GM21825 (cell line): ENCODE measurements around the gene EIF3L.
"Not testable (repeated sequence)": the region's sequence is repeated elsewhere in the genome, so short reads cannot be mapped to it uniquely, and the experiment has no call there.

ENCODE experiments used
- ATAC-seq: cut with Tn5 transposase; IDR thresholded peaks from one replicate; pipeline ENCODE4 v1.9.1; 2021; ENCODE audit warnings: mild to moderate bottlenecking, moderate library complexity; ENCODE audit not compliant: unreplicated experiment

The EIF3L gene

DNA sequence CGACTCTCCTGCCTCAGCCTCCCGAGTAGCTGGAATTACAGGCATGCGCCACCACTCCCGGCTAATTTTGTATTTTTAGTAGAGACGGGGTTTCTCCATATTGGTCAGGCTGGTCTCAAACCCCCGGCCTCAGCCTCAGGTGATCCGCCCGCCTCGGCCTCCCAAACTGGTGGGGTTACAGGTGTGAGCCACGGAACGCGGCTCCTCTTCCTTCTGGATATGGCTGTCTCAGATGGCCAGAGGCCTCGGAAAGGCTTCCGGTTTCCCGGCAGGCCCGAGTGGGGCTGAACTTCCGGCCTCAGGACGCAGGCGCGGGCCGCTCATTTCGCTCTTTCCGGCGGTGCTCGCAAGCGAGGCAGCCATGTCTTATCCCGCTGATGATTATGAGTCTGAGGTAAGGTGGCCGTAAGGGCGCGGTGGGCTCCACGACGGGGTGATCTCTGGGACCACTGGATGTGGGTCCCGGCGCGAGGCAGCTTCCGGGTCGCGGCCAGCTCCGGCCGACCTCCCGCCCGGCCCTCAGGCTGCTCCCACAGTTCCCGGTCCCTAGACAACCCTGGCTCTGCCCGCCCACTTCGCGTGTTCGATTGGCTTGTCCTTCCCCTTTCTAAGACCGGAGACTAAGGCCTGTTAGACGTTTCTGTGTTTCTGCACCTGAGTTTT lies at the start of gene EIF3L:
Gene EIF3L (plus strand): TSS at position 331 of the 663 bp plus-strand sequence. CDS start 31 bp downstream, at position 362.
- peak; percentile 70 for ATAC-seq

DNA sequence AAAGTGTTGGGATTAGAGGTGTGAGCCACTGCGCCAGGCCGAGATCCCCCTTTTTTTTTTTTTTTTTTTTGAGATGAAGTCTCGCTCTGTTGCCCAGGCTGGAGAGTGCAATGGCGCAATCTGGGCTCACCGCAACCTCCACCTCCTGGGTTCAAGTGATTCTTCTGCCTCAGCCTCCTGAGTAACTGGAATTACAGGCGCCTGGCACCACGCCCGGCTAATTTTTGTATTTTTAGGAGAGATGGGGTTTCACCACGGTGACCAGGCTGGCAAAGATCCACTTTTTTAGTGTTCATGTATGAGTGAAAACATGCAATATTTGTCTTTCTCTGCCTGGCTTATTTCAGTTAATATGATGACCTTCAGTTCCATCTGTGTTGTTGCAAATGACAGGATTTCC lies 49.2 kb upstream of the EIF3L start:
- ATAC-seq, result not testable (repeated sequence)

DNA sequence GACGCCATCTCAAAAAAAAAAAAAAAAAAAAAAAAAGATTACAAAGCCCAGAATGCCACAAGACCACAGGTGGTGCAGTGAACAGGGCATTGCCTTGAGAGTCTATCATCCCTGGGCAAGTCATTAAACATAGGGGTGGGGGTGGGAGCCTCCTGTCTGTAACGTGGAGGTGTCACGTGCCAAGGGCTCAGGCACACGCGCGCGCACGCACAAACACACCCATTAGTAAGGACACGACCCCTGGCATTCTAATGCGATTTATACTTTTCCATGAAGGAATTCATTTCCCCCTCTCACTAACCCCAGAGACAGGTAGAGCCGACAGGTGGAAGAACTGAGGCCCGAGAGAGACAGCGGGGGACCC lies 47.3 kb upstream of the EIF3L start:
- no peak for ATAC-seq

- ATAC-seq, result no peak
Measured at GRCh38 chr22:37802310-37803194, 46.7 kb upstream of the EIF3L start.

DNA sequence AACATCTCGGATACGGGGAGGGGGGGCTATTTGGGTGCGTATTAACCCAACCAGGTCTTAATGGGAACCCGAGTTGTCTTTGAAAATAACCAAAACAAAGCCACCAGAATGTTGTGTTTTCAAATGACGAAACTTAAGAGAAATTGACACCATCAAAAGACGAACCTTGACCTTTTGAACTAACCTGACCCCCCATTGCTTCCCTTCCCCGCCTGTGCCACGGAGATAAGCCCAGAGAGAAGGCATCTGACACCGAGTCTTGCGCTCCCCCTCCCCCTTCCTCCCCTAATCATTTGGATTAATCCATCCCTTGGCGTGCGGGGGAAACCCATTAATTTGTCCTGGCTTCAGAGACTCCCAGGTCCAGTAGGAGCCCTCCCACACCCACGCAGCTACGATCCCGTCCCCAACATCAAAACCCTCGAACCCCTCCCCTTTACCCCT lies 46.0 kb upstream of the EIF3L start:
- ATAC-seq, result no peak

DNA sequence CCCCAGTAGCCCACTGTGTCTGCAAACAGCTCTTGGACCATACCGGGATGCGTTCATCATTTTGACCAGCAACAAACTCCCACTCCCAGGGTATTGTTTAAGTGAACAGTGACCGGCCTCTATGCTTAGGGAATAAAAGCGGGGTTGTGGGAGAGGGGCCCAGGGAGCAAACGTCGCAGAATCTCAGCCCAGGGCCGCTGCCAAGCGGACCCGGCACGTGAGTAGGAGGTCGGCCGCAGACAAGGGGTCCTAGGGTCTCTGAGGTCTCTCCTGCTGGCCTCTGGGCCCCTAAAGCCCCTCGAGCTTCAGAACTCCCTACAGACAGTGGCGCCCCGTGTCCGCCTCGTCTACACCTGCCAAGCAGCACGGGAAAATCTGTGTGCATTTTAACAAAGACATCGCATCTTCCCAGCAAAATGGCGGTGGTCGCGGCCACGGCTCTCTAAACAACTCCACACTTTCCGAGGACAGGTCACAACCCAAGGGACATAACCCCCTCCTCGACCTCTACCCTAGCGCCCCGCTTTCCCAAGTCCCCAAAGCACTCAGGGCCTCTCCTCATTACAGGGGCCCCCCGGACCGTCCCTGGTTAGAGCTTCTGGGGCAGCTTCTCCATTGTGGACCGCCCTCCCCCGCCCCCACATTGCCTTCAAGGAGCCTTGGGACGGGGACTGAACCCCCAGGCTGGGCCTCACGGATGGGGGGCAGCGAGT lies 45.4 kb upstream of the EIF3L start:
- no peak for ATAC-seq

DNA sequence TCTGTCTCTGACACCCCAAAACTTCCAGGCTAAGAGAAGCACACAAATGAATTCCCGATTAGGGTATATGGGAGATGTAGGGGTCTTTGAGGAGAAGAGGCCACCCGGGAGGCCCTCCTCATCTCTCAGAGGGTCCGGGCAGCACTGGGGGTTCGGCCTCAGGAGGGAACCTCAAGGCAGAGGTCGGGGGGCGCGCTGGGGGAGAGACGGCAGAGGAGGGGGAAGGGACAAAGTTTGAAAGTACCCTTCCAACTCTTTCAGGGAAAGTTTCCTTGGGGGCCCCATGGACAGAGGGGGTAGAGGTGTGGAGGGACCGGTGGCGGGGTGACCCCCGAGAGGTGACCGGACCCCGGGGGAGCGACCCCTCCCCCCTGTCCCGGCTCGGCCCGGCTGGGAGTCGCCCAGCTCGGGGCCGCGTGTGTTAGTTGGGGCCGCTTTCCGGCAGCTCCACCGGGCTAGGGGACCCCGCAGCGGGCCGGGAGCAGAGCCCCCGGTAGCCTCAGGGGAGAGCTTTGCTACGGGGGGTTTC lies 44.8 kb upstream of the EIF3L start:
- no peak for ATAC-seq

- ATAC-seq, result no peak
Measured at GRCh38 chr22:37804881-37805809, 44.1 kb upstream of the EIF3L start.

DNA sequence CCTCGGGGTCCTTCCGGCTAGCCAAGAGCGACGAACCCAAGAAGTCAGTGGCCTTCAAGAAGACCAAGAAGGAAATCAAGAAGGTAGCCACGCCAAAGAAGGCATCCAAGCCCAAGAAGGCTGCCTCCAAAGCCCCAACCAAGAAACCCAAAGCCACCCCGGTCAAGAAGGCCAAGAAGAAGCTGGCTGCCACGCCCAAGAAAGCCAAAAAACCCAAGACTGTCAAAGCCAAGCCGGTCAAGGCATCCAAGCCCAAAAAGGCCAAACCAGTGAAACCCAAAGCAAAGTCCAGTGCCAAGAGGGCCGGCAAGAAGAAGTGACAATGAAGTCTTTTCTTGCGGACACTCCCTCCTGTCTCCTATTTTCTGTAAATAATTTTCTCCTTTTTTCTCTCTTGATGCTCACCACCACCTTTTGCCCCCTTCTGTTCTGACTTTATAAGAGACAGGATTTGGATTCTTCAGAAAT lies 43.4 kb upstream of the EIF3L start:
- ATAC-seq, result no peak

DNA sequence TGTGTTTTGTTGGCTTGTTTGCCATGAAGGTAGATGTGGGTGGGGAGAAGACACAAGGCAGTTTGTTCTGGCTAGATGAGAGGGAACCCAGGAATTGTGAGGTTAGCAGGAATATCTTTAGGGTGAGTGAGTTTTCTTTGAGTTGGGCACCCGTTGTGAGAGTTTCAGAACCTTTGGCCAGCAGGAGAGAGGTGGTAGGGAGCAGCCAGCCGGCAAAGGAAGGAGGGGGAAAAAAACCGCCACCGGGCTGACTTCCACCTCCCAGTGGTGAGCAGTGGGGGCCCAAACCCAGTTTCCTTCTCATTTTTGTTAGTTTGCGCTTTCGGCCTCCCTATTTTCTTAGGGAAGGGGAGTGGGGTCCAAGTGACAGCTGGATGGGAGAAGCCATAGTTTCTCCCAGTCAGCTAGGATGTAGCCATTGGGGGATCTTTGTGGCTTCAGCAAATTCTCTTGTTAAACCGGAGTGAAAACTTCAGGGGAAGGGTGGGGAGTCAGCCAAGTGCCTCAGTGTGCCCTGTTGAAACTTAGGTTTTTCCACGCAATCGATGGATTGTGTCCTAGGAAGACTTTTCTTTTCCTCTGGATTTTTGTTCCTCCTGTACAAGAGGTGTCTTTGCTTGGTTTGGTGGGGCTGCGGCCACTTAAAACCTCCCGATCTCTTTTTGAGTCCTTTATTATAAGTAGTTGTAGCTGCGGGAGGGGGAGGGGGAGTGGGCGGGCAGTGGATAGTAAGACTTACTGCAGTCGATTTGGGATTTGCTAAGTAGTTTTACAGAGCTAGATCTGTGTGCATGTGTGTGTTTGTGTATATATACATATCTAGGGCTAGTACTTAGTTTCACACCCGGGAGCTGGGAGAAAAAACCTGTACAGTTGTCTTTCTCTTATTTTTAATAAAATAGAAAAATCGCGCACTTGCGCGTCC lies 42.5 kb upstream of the EIF3L start:
- ATAC-seq, result no peak

- ATAC-seq, result peak; percentile 84
Measured at GRCh38 chr22:37807410-37808293, 41.6 kb upstream of the EIF3L start, which contains the start of gene GCAT. Gene GCAT, plus strand, starts transcription at chr22:37807934. Its CDS starts 34 bp downstream, at chr22:37807968.

DNA sequence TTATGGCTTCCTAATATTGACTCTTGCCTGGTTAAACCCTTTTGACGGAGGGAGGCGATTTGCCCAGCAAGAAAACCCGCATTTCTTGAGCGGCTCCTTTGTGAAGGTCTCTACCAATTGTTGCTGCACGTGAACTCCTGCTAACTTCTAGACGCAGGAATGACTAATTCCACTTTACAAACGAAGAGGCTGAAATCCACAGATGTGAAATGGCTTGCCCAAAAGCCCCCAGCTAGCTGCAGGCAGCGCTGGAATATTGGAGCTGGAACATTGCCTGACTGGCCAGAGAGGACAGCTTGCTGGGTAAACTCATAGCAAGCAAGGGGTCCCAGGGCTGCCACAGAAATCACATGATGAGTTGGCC lies 40.9 kb upstream of the EIF3L start:
- no peak for ATAC-seq

DNA sequence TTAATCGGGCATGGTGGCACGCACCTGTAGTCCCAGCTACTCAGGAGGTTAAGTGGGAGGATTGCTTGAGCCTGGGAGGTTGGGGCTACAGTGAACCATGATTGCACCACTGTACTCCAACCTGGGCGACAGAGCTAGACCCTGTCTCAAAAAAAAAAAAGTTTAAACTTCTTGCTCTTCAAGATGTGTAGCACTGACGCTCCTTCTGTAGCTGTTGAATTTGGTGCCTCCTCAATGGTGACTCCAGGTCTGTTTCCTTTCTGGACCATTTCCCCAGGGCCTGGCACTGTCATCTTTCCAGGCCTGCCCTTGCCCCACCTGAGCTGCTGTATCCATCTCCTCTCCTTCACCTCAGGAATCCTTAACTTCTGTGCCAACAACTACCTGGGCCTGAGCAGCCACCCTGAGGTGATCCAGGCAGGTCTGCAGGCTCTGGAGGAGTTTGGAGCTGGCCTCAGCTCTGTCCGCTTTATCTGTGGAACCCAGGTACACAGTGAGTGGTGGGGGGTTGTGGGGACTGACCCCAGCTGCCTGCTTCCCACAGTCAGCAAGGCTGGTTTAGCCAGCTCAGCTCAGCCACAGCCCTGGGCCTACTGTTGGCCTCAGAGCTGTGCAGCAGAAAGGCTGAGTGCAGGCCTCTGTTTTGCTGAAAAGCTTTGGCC lies 39.4 kb upstream of the EIF3L start:
- ATAC-seq, result no peak

DNA sequence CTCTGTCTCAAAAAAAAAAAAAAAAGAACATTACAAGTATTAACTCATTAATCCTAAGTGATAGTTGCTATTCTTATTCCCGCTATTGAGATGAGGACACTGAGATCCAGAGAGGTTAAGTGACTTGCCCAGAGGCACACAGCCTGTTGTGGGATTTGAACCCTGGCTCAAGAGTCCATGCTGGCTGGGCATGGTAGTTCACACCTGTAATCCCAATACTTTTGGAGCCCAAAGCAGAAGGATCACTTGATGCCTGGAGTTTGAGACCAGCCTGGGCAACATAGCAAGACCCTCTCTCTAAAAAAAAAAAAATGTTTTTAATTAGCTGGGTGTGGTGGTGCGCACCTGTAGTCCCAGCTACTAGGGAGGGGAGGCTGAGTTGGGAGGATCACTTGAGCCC lies 37.4 kb upstream of the EIF3L start:
- no peak for ATAC-seq

DNA sequence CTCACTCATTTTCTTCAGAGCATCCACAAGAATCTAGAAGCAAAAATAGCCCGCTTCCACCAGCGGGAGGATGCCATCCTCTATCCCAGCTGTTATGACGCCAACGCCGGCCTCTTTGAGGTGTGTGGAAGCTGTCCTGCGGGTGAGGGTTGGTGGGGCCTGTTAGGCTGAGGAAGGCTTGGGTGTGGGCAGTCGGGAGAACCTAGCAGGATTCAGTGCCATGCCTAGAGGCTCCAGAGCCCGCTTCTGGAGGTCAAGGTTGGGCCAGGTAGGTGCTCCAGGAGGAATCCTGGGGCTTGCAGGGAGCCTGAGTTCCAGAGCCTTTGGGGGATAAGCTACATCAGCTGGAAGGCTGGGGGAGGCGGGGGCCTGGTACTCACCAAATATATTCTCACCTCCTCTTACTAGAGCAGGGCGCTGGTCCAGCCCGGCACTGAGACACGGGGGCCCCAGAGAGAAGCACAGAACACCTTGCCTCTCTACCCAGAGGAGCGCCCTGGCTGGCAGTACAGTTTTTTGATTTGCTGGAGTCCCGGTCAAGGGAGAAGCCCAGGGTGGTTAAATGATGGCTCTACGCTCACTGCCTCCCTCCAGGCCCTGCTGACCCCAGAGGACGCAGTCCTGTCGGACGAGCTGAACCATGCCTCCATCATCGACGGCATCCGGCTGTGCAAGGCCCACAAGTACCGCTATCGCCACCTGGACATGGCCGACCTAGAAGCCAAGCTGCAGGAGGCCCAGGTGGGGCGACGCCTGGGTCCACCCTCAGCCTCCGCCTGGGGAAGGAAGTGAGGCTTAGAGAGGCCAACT lies 36.1 kb upstream of the EIF3L start:
- ATAC-seq, result no peak

- ATAC-seq, result no peak
Measured at GRCh38 chr22:37815593-37815992, 33.6 kb upstream of the EIF3L start.
